HepG2 (cell line): ENCODE measurements around the gene PRRT1B. TPM values are rescaled to one million over a fixed set of nuclear protein-coding genes. Genes with fewer than 3 reads are reported as not detected.

Experiments used
- ATF6 ChIP-seq: sonication (generic); formaldehyde crosslinking; conservative IDR thresholded peaks from 2 replicates; pipeline ENCODE4 v1.4.0; 2020; ENCODE audit warnings: missing genetic modification reagents
- CREB1 ChIP-seq, 2 experiments: fragments of 450-650 bp in 1 of 2; IDR thresholded peaks; 2 replicates each; pipeline ENCODE4 v1.6.1; 2016 to 2017; ENCODE audit warnings: control low read depth in 1 of 2, mild to moderate bottlenecking in 1 of 2, missing compliant biosample characterization in 1 of 2, missing genetic modification characterization in 1 of 2
- DR1 ChIP-seq: sonication (generic); formaldehyde crosslinking; IDR thresholded peaks from 2 replicates; pipeline ENCODE4 v1.8.0; 2021; ENCODE audit warnings: mild to moderate bottlenecking, missing genetic modification reagents, inconsistent platforms
- GTF2F1 ChIP-seq: fragments of 150-350 bp; IDR thresholded peaks from 2 replicates; pipeline ENCODE4 v1.6.1; 2014; ENCODE audit warnings: low read length
- HHEX ChIP-seq: IDR thresholded peaks from 2 replicates; pipeline ENCODE4 v1.6.1; 2016; ENCODE audit warnings: control low read depth
- KDM2A ChIP-seq: sonication (generic); formaldehyde crosslinking; IDR thresholded peaks from 2 replicates; pipeline ENCODE4 v1.4.0; 2020; ENCODE audit warnings: low read depth, missing genetic modification reagents, borderline replicate concordance
- KDM4B ChIP-seq: sonication (generic); formaldehyde crosslinking; IDR thresholded peaks from 2 replicates; pipeline ENCODE4 v1.4.0; 2020; ENCODE audit warnings: missing genetic modification reagents
- PHF21A ChIP-seq: sonication (generic); formaldehyde crosslinking; IDR thresholded peaks from 2 replicates; pipeline ENCODE4 v1.5.0; 2020; ENCODE audit warnings: mild to moderate bottlenecking, missing genetic modification reagents
- POGZ ChIP-seq: sonication (generic); formaldehyde crosslinking; IDR thresholded peaks from 2 replicates; pipeline ENCODE4 v1.4.0; 2020; ENCODE audit warnings: mild to moderate bottlenecking, missing genetic modification reagents
- RARG ChIP-seq: sonication (generic); formaldehyde crosslinking; IDR thresholded peaks from 2 replicates; pipeline ENCODE4 v1.4.0; 2020; ENCODE audit warnings: low read depth, mild to moderate bottlenecking, missing genetic modification reagents
- RFXANK ChIP-seq: IDR thresholded peaks from 2 replicates; pipeline ENCODE4 v1.6.1; 2016
- TCF12 ChIP-seq, 2 experiments: fragments of 450-650 bp in 1 of 2; sonication (generic) in 1 of 2; formaldehyde crosslinking in 1 of 2; IDR thresholded peaks; 2 replicates each; pipeline versions ENCODE4 v1.6.1 to v1.8.0; 2017 to 2022; ENCODE audit warnings: antibody characterized with exemption in 1 of 2, mild to moderate bottlenecking in 1 of 2, missing genetic modification reagents in 1 of 2, moderate library complexity in 1 of 2
- TEAD2 ChIP-seq: sonication (generic); formaldehyde crosslinking; IDR thresholded peaks from 2 replicates; pipeline ENCODE4 v1.9.0; 2021; ENCODE audit warnings: missing genetic modification reagents
- ZNF256 ChIP-seq: sonication (generic); formaldehyde crosslinking; conservative IDR thresholded peaks from 2 replicates; pipeline ENCODE4 v1.4.0; 2020; ENCODE audit warnings: missing genetic modification reagents
- ZNF329 ChIP-seq: sonication (generic); formaldehyde crosslinking; IDR thresholded peaks from 2 replicates; pipeline ENCODE4 v1.9.0; 2021; ENCODE audit warnings: low read depth, mild to moderate bottlenecking, missing genetic modification reagents
- ZNF558 ChIP-seq: sonication (generic); formaldehyde crosslinking; IDR thresholded peaks from 2 replicates; pipeline ENCODE4 v1.9.0; 2022; ENCODE audit warnings: mild to moderate bottlenecking, missing genetic modification reagents, borderline replicate concordance
- ZNF574 ChIP-seq: sonication (generic); formaldehyde crosslinking; IDR thresholded peaks from 2 replicates; pipeline ENCODE4 v1.4.0; 2020; ENCODE audit warnings: missing genetic modification reagents
- ZNF660 ChIP-seq: sonication (generic); formaldehyde crosslinking; IDR thresholded peaks from 2 replicates; pipeline ENCODE4 v1.5.1; 2020; ENCODE audit warnings: mild to moderate bottlenecking, low read depth, missing genetic modification reagents, borderline replicate concordance
- ZNF772 ChIP-seq: sonication (generic); formaldehyde crosslinking; IDR thresholded peaks from 2 replicates; pipeline ENCODE4 v1.5.0; 2020; ENCODE audit warnings: mild to moderate bottlenecking, missing genetic modification reagents
- ZSCAN20 ChIP-seq: sonication (generic); formaldehyde crosslinking; IDR thresholded peaks from 2 replicates; pipeline ENCODE4 v1.4.0; 2020; ENCODE audit warnings: missing genetic modification reagents, mild to moderate bottlenecking, borderline replicate concordance
- ZSCAN9 ChIP-seq: IDR thresholded peaks from 2 replicates; pipeline ENCODE4 v1.6.1; 2016; ENCODE audit warnings: borderline replicate concordance
- polyA plus RNA-seq, 8 experiments: library from polyadenylated mRNA; depleted of rRNA in 3 of 8; stranded (reverse) in 7 of 8; unstranded in 1 of 8; fragments of >200 nt; fragmentation: Illumina TruSeq in 4 of 8; extraction: Trizol in 4 of 8; gene quantifications; 2 replicates each; pipeline versions ENCODE4 v1.2.1 to v1.2.3, GENCODE V29; 2011 to 2016; ENCODE audit warnings: low read depth in 4 of 8, missing spikeins in 1 of 8, mixed read lengths in 1 of 8; ENCODE audit not compliant: insufficient read depth in 1 of 8
- total RNA-seq, 5 experiments: library from RNA; depleted of rRNA; stranded (reverse); fragments of >200 nt; fragmentation: Illumina TruSeq; extraction: Trizol; gene quantifications; 2 replicates each; pipeline ENCODE4 v1.2.3, GENCODE V29; 2016; ENCODE audit warnings: low read depth in 1 of 5
- TF ChIP-seq, protein P1 (sequence below), 2 experiments: sonication (generic) in 1 of 2; formaldehyde crosslinking in 1 of 2; IDR thresholded peaks; 2 replicates each; pipeline versions ENCODE4 v1.4.0 to v1.6.1; 2018 to 2020; ENCODE audit warnings: missing genetic modification reagents in 2 of 2, borderline replicate concordance in 1 of 2, low read depth in 1 of 2, mild to moderate bottlenecking in 1 of 2, missing biosample characterization in 1 of 2
- TF ChIP-seq, protein P2 (sequence below): sonication (generic); formaldehyde crosslinking; conservative IDR thresholded peaks from 2 replicates; pipeline ENCODE4 v1.4.0; 2020; ENCODE audit warnings: missing genetic modification reagents

The PRRT1B gene
- total and polyA plus RNA-seq, 2 of the 13 experiments (the other 11 are each of a cell fraction or from before 2014, with no cell fraction given), result not detected

DNA sequence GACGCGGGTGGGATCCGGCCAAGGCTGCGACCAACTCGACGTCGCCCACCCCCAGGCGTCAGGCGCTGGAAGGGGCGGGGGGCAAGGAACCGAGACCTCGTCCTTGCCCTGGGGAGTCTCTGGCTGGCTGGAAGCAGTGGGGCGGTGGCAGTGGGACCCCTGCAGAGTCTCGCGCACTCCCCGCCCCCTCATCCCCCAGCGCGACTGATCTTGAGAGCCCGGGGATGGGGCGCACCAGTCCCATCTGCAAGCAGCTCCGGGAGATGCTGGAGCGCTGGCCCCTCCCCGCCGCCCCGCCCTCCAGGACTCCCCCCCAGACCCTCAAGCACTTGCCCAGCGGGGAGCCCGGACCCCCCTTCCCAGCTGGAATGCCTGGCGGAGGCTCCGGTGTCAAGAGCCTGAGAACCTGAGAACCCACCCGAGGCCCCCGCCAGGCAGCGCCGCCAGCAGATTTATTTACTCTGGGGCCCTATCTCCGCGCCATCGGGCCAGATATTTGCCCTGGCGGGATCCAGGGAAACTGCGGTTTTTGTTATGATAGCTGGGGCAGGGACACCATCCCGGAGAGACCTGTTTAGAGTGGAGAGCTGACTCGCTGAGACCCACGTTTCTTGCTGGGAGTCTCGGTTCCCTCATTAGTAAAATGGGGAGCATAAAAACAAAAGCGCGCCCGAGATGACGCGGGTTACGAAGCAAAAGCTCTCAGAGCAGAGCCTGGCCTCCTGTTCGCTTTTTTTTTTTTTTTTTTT lies 1.2 kb downstream of the PRRT1B start (continued):
- TF ChIP-seq ZNF574, result no peak
- no peak for TF ChIP-seq CREB1 (IDR thresholded peaks at IDR 0.05)
- no peak for TF ChIP-seq CREB1 (CRISPR knock-in tag; IDR thresholded peaks at IDR 0.05)
- TF ChIP-seq TCF12 (IDR thresholded peaks at IDR 0.05), result no peak
- no peak for TF ChIP-seq TCF12 (CRISPR knock-in tag; IDR thresholded peaks at IDR 0.05)
- TF ChIP-seq, protein P1, sequence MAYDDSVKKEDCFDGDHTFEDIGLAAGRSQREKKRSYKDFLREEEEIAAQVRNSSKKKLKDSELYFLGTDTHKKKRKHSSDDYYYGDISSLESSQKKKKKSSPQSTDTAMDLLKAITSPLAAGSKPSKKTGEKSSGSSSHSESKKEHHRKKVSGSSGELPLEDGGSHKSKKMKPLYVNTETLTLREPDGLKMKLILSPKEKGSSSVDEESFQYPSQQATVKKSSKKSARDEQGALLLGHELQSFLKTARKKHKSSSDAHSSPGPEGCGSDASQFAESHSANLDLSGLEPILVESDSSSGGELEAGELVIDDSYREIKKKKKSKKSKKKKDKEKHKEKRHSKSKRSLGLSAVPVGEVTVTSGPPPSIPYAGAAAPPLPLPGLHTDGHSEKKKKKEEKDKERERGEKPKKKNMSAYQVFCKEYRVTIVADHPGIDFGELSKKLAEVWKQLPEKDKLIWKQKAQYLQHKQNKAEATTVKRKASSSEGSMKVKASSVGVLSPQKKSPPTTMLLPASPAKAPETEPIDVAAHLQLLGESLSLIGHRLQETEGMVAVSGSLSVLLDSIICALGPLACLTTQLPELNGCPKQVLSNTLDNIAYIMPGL (CRISPR knock-in tag; IDR thresholded peaks at IDR 0.05; ENCODE audit: borderline replicate concordance in 1 of 2, low read depth in 1 of 2), result no peak
- TF ChIP-seq ZNF256, result no peak
- TF ChIP-seq, protein P2, sequence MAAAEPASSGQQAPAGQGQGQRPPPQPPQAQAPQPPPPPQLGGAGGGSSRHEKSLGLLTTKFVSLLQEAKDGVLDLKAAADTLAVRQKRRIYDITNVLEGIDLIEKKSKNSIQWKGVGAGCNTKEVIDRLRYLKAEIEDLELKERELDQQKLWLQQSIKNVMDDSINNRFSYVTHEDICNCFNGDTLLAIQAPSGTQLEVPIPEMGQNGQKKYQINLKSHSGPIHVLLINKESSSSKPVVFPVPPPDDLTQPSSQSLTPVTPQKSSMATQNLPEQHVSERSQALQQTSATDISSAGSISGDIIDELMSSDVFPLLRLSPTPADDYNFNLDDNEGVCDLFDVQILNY, result peak; percentile 74
- no peak for TF ChIP-seq ATF6 (CRISPR knock-in tag)
- no peak for TF ChIP-seq ZNF558 (CRISPR knock-in tag)
- no peak for TF ChIP-seq RFXANK (CRISPR knock-in tag)
- TF ChIP-seq GTF2F1, result no peak
- TF ChIP-seq ZNF660, result no peak
- peak; percentile 68; the same call in 1 of the 2 replicates for TF ChIP-seq PHF21A (CRISPR knock-in tag)
- TF ChIP-seq KDM4B (CRISPR knock-in tag), result no peak
- no peak for TF ChIP-seq ZSCAN9 (CRISPR knock-in tag)
- TF ChIP-seq DR1, result no peak
- TF ChIP-seq ZSCAN20, result no peak
- TF ChIP-seq HHEX (CRISPR knock-in tag), result peak; percentile 32; the same call in 1 of the 2 replicates
- no peak for TF ChIP-seq POGZ
- no peak for TF ChIP-seq TEAD2
- no peak for TF ChIP-seq ZNF772 (CRISPR knock-in tag)
- TF ChIP-seq ZNF329 (CRISPR knock-in tag), result no peak
- no peak for TF ChIP-seq KDM2A (CRISPR knock-in tag)
- TF ChIP-seq RARG (CRISPR knock-in tag), result no peak
